Spleen (tissue), 11 donors: ENCODE results near the gene ATOX1. TPM values are rescaled to one million over a fixed set of nuclear protein-coding genes. Genes with fewer than 3 reads are reported as not detected.

ENCODE experiments used
- DNase-seq: peaks from one replicate; pipeline ENCODE4 v3.0.0-alpha.2; 2020
- H3K27ac ChIP-seq, 8 donors: fragments of 200-600 bp; sonication (generic) in 7 of 8; 1 replicate in 4 of 8; 2 replicates in 4 of 8; pipeline versions ENCODE4 v1.5.0 to v1.8.0; 2016 to 2021; ENCODE audit warnings: inconsistent platforms in 4 of 8, mild to moderate bottlenecking in 4 of 8, moderate library complexity in 1 of 8
- H3K27me3 ChIP-seq, 7 donors: fragments of 200-600 bp; sonication (generic) in 6 of 7; replicated peaks in 1 of 7; 1 replicate in 4 of 7; 2 replicates in 3 of 7; pipeline versions ENCODE4 v1.5.0 to v1.8.0; 2016 to 2021; ENCODE audit warnings: inconsistent platforms in 3 of 7, mild to moderate bottlenecking in 1 of 7
- H3K36me3 ChIP-seq, 6 donors: fragments of 200-600 bp; sonication (generic) in 5 of 6; 1 replicate in 4 of 6; 2 replicates in 2 of 6; pipeline versions ENCODE4 v1.5.0 to v1.8.0; 2016 to 2021; ENCODE audit warnings: inconsistent platforms in 2 of 6
- H3K4me1 ChIP-seq, 6 donors: fragments of 200-600 bp; sonication (generic) in 5 of 6; 1 replicate in 3 of 6; 2 replicates in 3 of 6; pipeline versions ENCODE4 v1.5.0 to v1.8.0; 2016 to 2021; ENCODE audit warnings: inconsistent platforms in 3 of 6
- H3K4me3 ChIP-seq, 8 donors: fragments of 200-600 bp; sonication (generic) in 7 of 8; 1 replicate in 4 of 8; 2 replicates in 4 of 8; pipeline versions ENCODE4 v1.5.0 to v1.8.0; 2016 to 2021; ENCODE audit warnings: inconsistent platforms in 4 of 8, mild to moderate bottlenecking in 4 of 8, moderate library complexity in 2 of 8
- H3K9me3 ChIP-seq, 8 donors: fragments of 200-600 bp; sonication (generic) in 7 of 8; 1 replicate in 4 of 8; 2 replicates in 4 of 8; pipeline versions ENCODE4 v1.5.0 to v1.8.0; 2016 to 2021; ENCODE audit warnings: inconsistent platforms in 4 of 8
- CTCF ChIP-seq, 11 experiments: fragments of 200-600 bp in 7 of 11; fragments of 450-650 bp in 4 of 11; sonication (generic) in 4 of 11; IDR thresholded peaks in 8 of 11; conservative IDR thresholded peaks in 3 of 11; 1 replicate in 7 of 11; 2 replicates in 4 of 11; pipeline versions ENCODE4 v1.4.0 to v1.8.0; 2016 to 2021; ENCODE audit warnings: antibody characterized with exemption in 11 of 11, inconsistent platforms in 4 of 11, mild to moderate bottlenecking in 1 of 11
- POLR2A ChIP-seq, 3 donors: fragments of 450-650 bp; IDR thresholded peaks; one replicate each; pipeline ENCODE4 v1.5.1; 2017; ENCODE audit warnings: antibody characterized with exemption in 3 of 3, mild to moderate bottlenecking in 1 of 3
- POLR2AphosphoS5 ChIP-seq, 3 donors: sonication (generic); formaldehyde crosslinking; IDR thresholded peaks; one replicate each; pipeline ENCODE4 v1.5.1; 2017; ENCODE audit warnings: antibody characterized with exemption in 3 of 3
- WGBS, 5 donors: extraction: QIAGEN DNeasy Blood & Tissue Kit in 3 of 5; methylation state at CpG; one replicate each; pipeline versions ENCODE4 v1.1.5 to v1.1.7; 2013 to 2018; 5-methylcytosine and 5-hydroxymethylcytosine counted together
- intact Hi-C: fragments of 100-400 bp; cut with DNase I; formaldehyde crosslinking; loops from one replicate; pipeline ENCODE4 v1.15.0; 2023; ENCODE audit warnings: low total_unique reads
- polyA plus RNA-seq, 3 donors: library from polyadenylated mRNA; stranded (reverse); fragments of 200-250 nt; gene quantifications; one replicate each; pipeline ENCODE4 v1.2.1, GENCODE V29; 2013
- total RNA-seq, 7 donors: library from RNA; depleted of rRNA in 3 of 7; stranded (reverse); fragments of >200 nt in 3 of 7; fragmentation: NEBNext Ultra II Directional in 4 of 7; extraction: Animal tissue kit (Norgen Biotek cat#: 25700) in 4 of 7; gene quantifications; one replicate each; pipeline versions ENCODE4 v1.1.0 to v1.2.1, GENCODE V29; 2016 to 2021
- donor health status: healthy with polysubstance abuse.
- donor health status: DM: no; HTN: no; CAD: no; lungs with moderate emphysema.
- donor health status: DM: no; HTN: no; CAD: no.
- donor health status: Bipolar disorder and iron deficiency.
- donor health status: healthy.
- donor health status: DM: no; HTN: no; CAD: no.
- donor health status: DM: yes; HTN: yes; CAD: no.

Gene ATOX1
- total and polyA plus RNA-seq, 10 donors: 63.7 to 263 (median 95.5) TPM

GRCh38 chr5:151772029-151772845, 13.8 kb upstream of the ATOX1 start:
- peaks cover 23 to 64% (median 57%) of the 10 kb centered on the region in 6 donors for H3K4me1 ChIP-seq
- no peaks in the 10 kb centered on the region for H3K27me3 ChIP-seq
- intact Hi-C loops: no loop called here
- no peaks in the 10 kb centered on the region for H3K9me3 ChIP-seq
- H3K4me3 ChIP-seq: peak overlapping the region; percentile 78 to 94 (median 84)
- 0 to 1% (median 0%) methylated on average over 41 to 87 of the region's 87 CpGs for WGBS, 5 donors
- peaks cover 0 to 7% (median 0%) of the 10 kb centered on the region in 6 donors for H3K36me3 ChIP-seq
- DNase-seq: no peak
- peak overlapping the region; percentile 83 to 99 (median 96) for H3K27ac ChIP-seq
- TF ChIP-seq POLR2AphosphoS5 (IDR thresholded peaks at IDR 0.05) (peak; percentile 54 to 72 (median 60)), POLR2A (IDR thresholded peaks at IDR 0.05) (peak in 1 of 3 donors; percentile 4), CTCF (IDR thresholded peaks at IDR 0.05 in 8 of 11, conservative IDR thresholded peaks at IDR 0.05 in 3 of 11) (no peak)

- TF ChIP-seq POLR2AphosphoS5 (IDR thresholded peaks at IDR 0.05): peak; percentile 99 to 100 (median 100)
- peak; percentile 62 to 94 (median 86) for TF ChIP-seq CTCF (IDR thresholded peaks at IDR 0.05 in 8 of 11, conservative IDR thresholded peaks at IDR 0.05 in 3 of 11)
- peak; percentile 95 to 99 (median 97) for TF ChIP-seq POLR2A (IDR thresholded peaks at IDR 0.05)
- Histone ChIP-seq H3K4me1 (peaks cover 22 to 56% (median 50%) of the 10 kb centered on the region in 6 donors), H3K27ac (peak within 1 kb of the TSS; percentile 93 to 99 (median 96)), H3K4me3 (peak within 1 kb of the TSS; percentile 78 to 94 (median 84)), H3K9me3 (no peaks in the 10 kb centered on the region), H3K27me3 (no peaks in the 10 kb centered on the region), H3K36me3 (no peaks in the 10 kb centered on the region)
- intact Hi-C loops: no loop called here
- peak; percentile 100 for DNase-seq
- 0 to 1% (median 0%) methylated on average over 40 to 49 of the region's 49 CpGs for WGBS, 5 donors
Observed at GRCh38 chr5:151771259-151772028, 13.0 kb upstream of the ATOX1 start, which contains the start of gene G3BP1. Gene G3BP1, plus strand, starts transcription at chr5:151771954. Its CDS starts 14,667 bp downstream, at chr5:151786621.

DNA sequence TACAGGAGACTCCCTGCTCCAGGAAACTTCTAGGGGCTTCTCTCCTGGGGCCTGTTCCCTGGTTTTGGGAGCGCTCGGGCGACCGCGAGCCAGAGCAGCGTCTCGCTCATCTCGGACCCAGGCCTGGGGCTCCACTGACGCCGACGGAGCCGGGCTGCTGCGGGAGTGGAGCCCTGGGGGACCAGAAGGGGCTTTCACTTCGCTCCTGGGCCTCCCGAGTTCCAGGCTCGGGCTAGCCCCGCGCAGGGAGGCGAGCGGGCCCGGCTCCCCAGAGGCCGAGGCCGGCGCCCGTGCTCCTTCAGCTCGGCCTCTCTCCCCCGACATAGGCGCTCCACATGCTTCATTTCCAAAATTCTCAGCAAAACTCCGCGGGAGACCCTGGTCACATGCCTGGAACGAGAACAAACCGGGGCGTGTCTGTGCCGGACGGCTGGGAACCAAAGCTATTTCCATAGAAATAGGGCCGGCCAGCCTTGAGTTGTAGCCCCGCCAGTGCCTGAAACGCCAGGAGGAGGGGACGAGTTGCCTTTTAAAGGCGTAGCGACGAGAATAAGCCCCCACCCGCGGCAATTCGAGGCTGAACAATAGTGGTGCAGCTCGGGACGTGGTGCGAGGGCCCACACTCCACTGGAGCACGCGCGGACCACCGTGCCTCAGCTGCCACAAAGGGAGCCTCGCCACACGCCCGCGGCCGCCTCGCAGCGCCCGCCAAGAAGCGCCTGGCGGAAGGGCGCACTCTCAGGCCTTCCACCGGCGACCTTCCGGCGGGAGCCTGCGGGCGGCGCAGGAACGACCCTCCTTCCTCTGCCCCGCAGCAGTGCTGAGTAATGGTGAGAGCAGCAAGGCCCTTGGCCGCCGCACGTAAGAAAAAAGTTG, 12.2 kb upstream of the ATOX1 start:
- no peaks in the 10 kb centered on the region for H3K9me3 ChIP-seq
- no peak for TF ChIP-seq CTCF (IDR thresholded peaks at IDR 0.05 in 8 of 11, conservative IDR thresholded peaks at IDR 0.05 in 3 of 11)
- peak in 1 of 3 donors; percentile 87 for TF ChIP-seq POLR2AphosphoS5 (IDR thresholded peaks at IDR 0.05)
- TF ChIP-seq POLR2A (IDR thresholded peaks at IDR 0.05): peak in 1 of 3 donors; percentile 15
- WGBS, 5 donors: 5 to 7% (median 6%) methylated on average over 57 to 75 of the region's 75 CpGs
- H3K36me3 ChIP-seq: no peaks in the 10 kb centered on the region
- H3K4me1 ChIP-seq: peaks cover 16 to 48% (median 42%) of the 10 kb centered on the region in 6 donors
- H3K27me3 ChIP-seq: no peaks in the 10 kb centered on the region
- peak overlapping the region; percentile 16 to 94 (median 54) for H3K4me3 ChIP-seq
- H3K27ac ChIP-seq: peak overlapping the region; percentile 93 to 99 (median 96)
- intact Hi-C loops: no loop called here
- peak; percentile 95 for DNase-seq
